Tibial nerve (tissue), 4 donors: ENCODE results near the gene CTDSP2. TPM values are rescaled to one million over a fixed set of nuclear protein-coding genes. Genes with fewer than 3 reads are reported as not detected.
A peak's percentile ranks its signal among the peaks of the same experiment; 100 is the strongest.

Experiments used
- DNase-seq, 2 donors: peaks; one replicate each; pipeline ENCODE4 v3.0.0-alpha.2; 2019; ENCODE audit warnings: low spot score in 2 of 2
- H3K27ac ChIP-seq, 4 donors: fragments of 200-600 bp; sonication (generic) in 3 of 4; one replicate each; pipeline ENCODE4 v1.5.1; 2017 to 2019; ENCODE audit warnings: mild to moderate bottlenecking in 1 of 4
- H3K27me3 ChIP-seq, 2 donors: fragments of 200-600 bp; sonication (generic) in 1 of 2; one replicate each; pipeline versions ENCODE4 v1.5.1 to v1.6.0; 2017 to 2019
- H3K36me3 ChIP-seq, 3 donors: fragments of 200-600 bp; sonication (generic); one replicate each; pipeline ENCODE4 v1.5.1; 2018 to 2019
- H3K4me1 ChIP-seq, 4 donors: fragments of 200-600 bp; sonication (generic) in 3 of 4; one replicate each; pipeline ENCODE4 v1.5.1; 2017 to 2019
- H3K4me3 ChIP-seq, 4 donors: fragments of 200-600 bp; sonication (generic) in 3 of 4; one replicate each; pipeline ENCODE4 v1.5.1; 2017 to 2019; ENCODE audit warnings: mild to moderate bottlenecking in 1 of 4, moderate library complexity in 1 of 4
- H3K9me3 ChIP-seq, 4 donors: fragments of 200-600 bp; sonication (generic) in 3 of 4; one replicate each; pipeline ENCODE4 v1.5.1; 2017 to 2019
- EP300 ChIP-seq, 2 donors: sonication (generic); formaldehyde crosslinking; IDR thresholded peaks; one replicate each; pipeline ENCODE4 v1.6.1; 2017; ENCODE audit warnings: antibody characterized with exemption in 2 of 2, mild to moderate bottlenecking in 1 of 2
- POLR2A ChIP-seq, 2 donors: fragments of 450-650 bp; IDR thresholded peaks; one replicate each; pipeline ENCODE4 v1.6.1; 2017; ENCODE audit warnings: antibody characterized with exemption in 2 of 2, mild to moderate bottlenecking in 2 of 2, moderate library complexity in 2 of 2
- WGBS, 2 donors: methylation state at CpG; one replicate each; pipeline ENCODE4 v1.1.5; 2018; 5-methylcytosine and 5-hydroxymethylcytosine counted together
- total RNA-seq, 4 donors: library from RNA; depleted of rRNA; stranded (reverse); fragments of >200 nt; gene quantifications; one replicate each; pipeline ENCODE4 v1.1.0, GENCODE V29; 2016
- TF ChIP-seq, protein P1 (sequence below), 5 experiments: fragments of 200-600 bp in 3 of 5; fragments of 450-650 bp in 2 of 5; sonication (generic) in 3 of 5; IDR thresholded peaks; one replicate each; pipeline ENCODE4 v1.5.1; 2016 to 2019; ENCODE audit warnings: antibody characterized with exemption in 5 of 5, mild to moderate bottlenecking in 3 of 5, moderate library complexity in 2 of 5

The CTDSP2 gene
- total RNA-seq, 4 donors from 2014 or later, result 117 to 141 (median 123) TPM

DNA sequence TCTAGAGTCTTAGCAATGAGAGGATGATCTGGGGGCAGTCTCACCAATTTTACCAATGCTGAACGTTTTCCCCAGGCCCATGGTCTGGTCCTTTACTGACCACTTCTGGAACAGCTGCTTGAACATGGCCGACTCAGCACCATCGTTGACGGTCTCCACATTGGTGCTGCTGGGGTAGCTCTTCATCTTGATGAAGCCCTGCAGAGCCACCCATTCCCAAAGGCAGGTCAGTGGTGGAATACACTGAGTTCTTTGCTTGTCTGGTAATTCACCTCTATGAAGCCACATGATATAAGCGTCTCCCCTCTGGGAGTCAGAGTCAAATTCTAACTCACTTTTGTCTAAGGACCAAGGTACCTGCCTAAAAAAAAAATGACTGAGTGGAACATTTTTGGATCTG lies 38.2 kb downstream of the CTDSP2 start:
- Histone ChIP-seq H3K9me3 (no peaks in the 10 kb centered on the region), H3K4me3 (no peak overlapping the region), H3K36me3 (peaks cover 0 to 93% (median 13%) of the 10 kb centered on the region in 3 donors), H3K4me1 (peaks cover 0 to 5% (median 0%) of the 10 kb centered on the region in 4 donors), H3K27me3 (no peaks in the 10 kb centered on the region), H3K27ac (no peak overlapping the region)
- no peak for DNase-seq
- 85 to 91% methylated on average over 5 of the region's 5 CpGs for WGBS, 2 donors
- no peak for TF ChIP-seq POLR2A (IDR thresholded peaks at IDR 0.05)
- TF ChIP-seq EP300 (IDR thresholded peaks at IDR 0.05), result no peak
- TF ChIP-seq, protein P1, sequence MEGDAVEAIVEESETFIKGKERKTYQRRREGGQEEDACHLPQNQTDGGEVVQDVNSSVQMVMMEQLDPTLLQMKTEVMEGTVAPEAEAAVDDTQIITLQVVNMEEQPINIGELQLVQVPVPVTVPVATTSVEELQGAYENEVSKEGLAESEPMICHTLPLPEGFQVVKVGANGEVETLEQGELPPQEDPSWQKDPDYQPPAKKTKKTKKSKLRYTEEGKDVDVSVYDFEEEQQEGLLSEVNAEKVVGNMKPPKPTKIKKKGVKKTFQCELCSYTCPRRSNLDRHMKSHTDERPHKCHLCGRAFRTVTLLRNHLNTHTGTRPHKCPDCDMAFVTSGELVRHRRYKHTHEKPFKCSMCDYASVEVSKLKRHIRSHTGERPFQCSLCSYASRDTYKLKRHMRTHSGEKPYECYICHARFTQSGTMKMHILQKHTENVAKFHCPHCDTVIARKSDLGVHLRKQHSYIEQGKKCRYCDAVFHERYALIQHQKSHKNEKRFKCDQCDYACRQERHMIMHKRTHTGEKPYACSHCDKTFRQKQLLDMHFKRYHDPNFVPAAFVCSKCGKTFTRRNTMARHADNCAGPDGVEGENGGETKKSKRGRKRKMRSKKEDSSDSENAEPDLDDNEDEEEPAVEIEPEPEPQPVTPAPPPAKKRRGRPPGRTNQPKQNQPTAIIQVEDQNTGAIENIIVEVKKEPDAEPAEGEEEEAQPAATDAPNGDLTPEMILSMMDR (IDR thresholded peaks at IDR 0.05), result no peak

DNA sequence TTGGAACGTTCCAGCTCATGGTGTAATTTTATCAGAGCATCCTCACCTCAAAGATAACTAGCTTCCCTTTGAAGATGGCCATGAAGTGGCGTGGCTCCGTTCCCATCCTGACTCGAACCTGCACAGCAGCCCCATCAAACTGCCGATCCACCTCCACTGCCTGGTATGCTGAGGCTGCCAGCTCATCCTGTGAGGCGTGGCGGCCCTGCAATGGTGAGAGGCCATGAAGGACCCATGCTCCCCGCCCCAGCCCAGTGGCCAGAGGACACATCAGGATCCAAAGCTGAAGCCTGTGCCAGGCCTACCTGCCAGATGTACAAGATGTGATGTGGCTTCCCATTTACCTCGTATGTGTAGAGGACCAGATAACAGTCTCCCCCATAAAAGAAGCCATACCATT lies 39.2 kb downstream of the CTDSP2 start:
- H3K27ac ChIP-seq, result no peak overlapping the region
- 87 to 98% methylated on average over 9 of the region's 9 CpGs for WGBS, 2 donors
- no peak for TF ChIP-seq POLR2A (IDR thresholded peaks at IDR 0.05)
- TF ChIP-seq EP300 (IDR thresholded peaks at IDR 0.05), result no peak
- TF ChIP-seq, protein P1 (IDR thresholded peaks at IDR 0.05), result no peak
- H3K36me3 ChIP-seq, result peaks cover 0 to 91% (median 18%) of the 10 kb centered on the region in 3 donors
- no peak for DNase-seq
- H3K4me3 ChIP-seq, result no peak overlapping the region
- H3K4me1 ChIP-seq, result peaks cover 0 to 10% (median 0%) of the 10 kb centered on the region in 4 donors
- H3K9me3 ChIP-seq, result no peaks in the 10 kb centered on the region
- no peaks in the 10 kb centered on the region for H3K27me3 ChIP-seq

DNA sequence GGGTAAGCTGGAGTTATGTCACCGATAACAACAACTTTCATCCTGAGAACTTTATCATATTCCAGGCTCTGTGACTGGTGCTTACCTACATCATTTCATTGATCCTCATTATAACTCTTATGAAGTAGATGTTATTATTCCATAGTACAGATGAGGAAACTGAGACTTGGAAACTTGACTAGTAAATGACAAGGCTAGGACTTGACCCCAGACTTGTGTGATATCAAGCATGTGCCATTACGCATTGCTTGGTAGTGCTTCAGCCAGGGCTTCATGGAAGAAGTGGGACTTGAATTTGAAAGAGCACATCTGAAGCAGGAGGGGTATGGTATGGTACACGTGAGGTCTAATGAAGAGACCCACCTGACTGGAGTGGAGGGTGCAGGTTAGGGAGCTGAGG lies 39.9 kb downstream of the CTDSP2 start:
- H3K27me3 ChIP-seq, result no peaks in the 10 kb centered on the region
- H3K4me1 ChIP-seq, result peaks cover 0 to 10% (median 0%) of the 10 kb centered on the region in 4 donors
- peaks cover 3 to 91% (median 23%) of the 10 kb centered on the region in 3 donors for H3K36me3 ChIP-seq
- H3K9me3 ChIP-seq, result no peaks in the 10 kb centered on the region
- DNase-seq, result no peak
- WGBS, 2 donors, result 95 to 96% methylated on average over 3 of the region's 3 CpGs
- no peak overlapping the region for H3K4me3 ChIP-seq
- TF ChIP-seq, protein P1 (IDR thresholded peaks at IDR 0.05), result no peak
- TF ChIP-seq EP300 (IDR thresholded peaks at IDR 0.05), result no peak
- no peak for TF ChIP-seq POLR2A (IDR thresholded peaks at IDR 0.05)
- no peak overlapping the region for H3K27ac ChIP-seq

GRCh38 chr12:57803319-57803893 lies 43.1 kb downstream of the CTDSP2 start:
- WGBS, 2 donors, result 44 to 49% methylated on average over 9 of the region's 9 CpGs
- Histone ChIP-seq H3K36me3 (peaks cover 3 to 91% (median 24%) of the 10 kb centered on the region in 3 donors), H3K27ac (peak overlapping the region in 2 of 4 donors; percentile 9 to 58), H3K4me1 (peaks cover 0 to 10% (median 0%) of the 10 kb centered on the region in 4 donors), H3K27me3 (no peaks in the 10 kb centered on the region), H3K9me3 (no peaks in the 10 kb centered on the region), H3K4me3 (no peak overlapping the region)
- TF ChIP-seq EP300 (IDR thresholded peaks at IDR 0.05), result no peak
- TF ChIP-seq, protein P1 (IDR thresholded peaks at IDR 0.05), result peak; percentile 59 to 78 (median 74)
- DNase-seq, result peak in 1 of 2 donors; percentile 26

- Histone ChIP-seq H3K4me1 (peaks cover 0 to 10% (median 0%) of the 10 kb centered on the region in 4 donors), H3K9me3 (no peaks in the 10 kb centered on the region), H3K27ac (no peak overlapping the region), H3K27me3 (no peaks in the 10 kb centered on the region), H3K36me3 (peaks cover 3 to 90% (median 22%) of the 10 kb centered on the region in 3 donors), H3K4me3 (no peak overlapping the region)
- TF ChIP-seq, protein P1 (IDR thresholded peaks at IDR 0.05), result no peak
- TF ChIP-seq POLR2A (IDR thresholded peaks at IDR 0.05) (no peak), EP300 (IDR thresholded peaks at IDR 0.05) (no peak)
- 93 to 95% methylated on average over 1 of the region's 1 CpG for WGBS, 2 donors
- no peak for DNase-seq
These were observed 43.9 kb downstream of the CTDSP2 start for GRCh38 chr12:57802607-57803006.
